ENCODE data around the gene LSP1.

- TF ChIP-seq ARNTL (CRISPR knock-in tag; IDR thresholded peaks at IDR 0.05; ENCODE audit: borderline replicate concordance, low read depth) (no peak), ZFP3 (CRISPR knock-in tag; IDR thresholded peaks at IDR 0.05) (no peak), RARB (CRISPR knock-in tag; IDR thresholded peaks at IDR 0.05) (no peak), TCF4 (CRISPR knock-in tag; IDR thresholded peaks at IDR 0.05; ENCODE audit: borderline replicate concordance) (no peak), ZC3H10 (CRISPR knock-in tag; IDR thresholded peaks at IDR 0.05) (no peak), PPARA (CRISPR knock-in tag; IDR thresholded peaks at IDR 0.05; ENCODE audit: borderline replicate concordance) (no peak), ZFP30 (CRISPR knock-in tag; IDR thresholded peaks at IDR 0.05) (no peak), ZNF70 (CRISPR knock-in tag; IDR thresholded peaks at IDR 0.05) (no peak), CSDC2 (CRISPR knock-in tag; IDR thresholded peaks at IDR 0.05) (no peak), BACH2 (CRISPR knock-in tag; IDR thresholded peaks at IDR 0.05; ENCODE audit: borderline replicate concordance) (no peak), GLIS3 (CRISPR knock-in tag; IDR thresholded peaks at IDR 0.05) (no peak), PATZ1 (CRISPR knock-in tag; IDR thresholded peaks at IDR 0.05; ENCODE audit: borderline replicate concordance) (no peak)
- TF ChIP-seq, protein P1, sequence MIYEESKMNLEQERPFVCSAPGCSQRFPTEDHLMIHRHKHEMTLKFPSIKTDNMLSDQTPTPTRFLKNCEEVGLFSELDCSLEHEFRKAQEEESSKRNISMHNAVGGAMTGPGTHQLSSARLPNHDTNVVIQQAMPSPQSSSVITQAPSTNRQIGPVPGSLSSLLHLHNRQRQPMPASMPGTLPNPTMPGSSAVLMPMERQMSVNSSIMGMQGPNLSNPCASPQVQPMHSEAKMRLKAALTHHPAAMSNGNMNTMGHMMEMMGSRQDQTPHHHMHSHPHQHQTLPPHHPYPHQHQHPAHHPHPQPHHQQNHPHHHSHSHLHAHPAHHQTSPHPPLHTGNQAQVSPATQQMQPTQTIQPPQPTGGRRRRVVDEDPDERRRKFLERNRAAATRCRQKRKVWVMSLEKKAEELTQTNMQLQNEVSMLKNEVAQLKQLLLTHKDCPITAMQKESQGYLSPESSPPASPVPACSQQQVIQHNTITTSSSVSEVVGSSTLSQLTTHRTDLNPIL (CRISPR knock-in tag; IDR thresholded peaks at IDR 0.05; ENCODE audit: low read depth), result no peak
- TF ChIP-seq, protein P2, sequence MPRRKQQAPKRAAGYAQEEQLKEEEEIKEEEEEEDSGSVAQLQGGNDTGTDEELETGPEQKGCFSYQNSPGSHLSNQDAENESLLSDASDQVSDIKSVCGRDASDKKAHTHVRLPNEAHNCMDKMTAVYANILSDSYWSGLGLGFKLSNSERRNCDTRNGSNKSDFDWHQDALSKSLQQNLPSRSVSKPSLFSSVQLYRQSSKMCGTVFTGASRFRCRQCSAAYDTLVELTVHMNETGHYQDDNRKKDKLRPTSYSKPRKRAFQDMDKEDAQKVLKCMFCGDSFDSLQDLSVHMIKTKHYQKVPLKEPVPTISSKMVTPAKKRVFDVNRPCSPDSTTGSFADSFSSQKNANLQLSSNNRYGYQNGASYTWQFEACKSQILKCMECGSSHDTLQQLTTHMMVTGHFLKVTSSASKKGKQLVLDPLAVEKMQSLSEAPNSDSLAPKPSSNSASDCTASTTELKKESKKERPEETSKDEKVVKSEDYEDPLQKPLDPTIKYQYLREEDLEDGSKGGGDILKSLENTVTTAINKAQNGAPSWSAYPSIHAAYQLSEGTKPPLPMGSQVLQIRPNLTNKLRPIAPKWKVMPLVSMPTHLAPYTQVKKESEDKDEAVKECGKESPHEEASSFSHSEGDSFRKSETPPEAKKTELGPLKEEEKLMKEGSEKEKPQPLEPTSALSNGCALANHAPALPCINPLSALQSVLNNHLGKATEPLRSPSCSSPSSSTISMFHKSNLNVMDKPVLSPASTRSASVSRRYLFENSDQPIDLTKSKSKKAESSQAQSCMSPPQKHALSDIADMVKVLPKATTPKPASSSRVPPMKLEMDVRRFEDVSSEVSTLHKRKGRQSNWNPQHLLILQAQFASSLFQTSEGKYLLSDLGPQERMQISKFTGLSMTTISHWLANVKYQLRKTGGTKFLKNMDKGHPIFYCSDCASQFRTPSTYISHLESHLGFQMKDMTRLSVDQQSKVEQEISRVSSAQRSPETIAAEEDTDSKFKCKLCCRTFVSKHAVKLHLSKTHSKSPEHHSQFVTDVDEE (CRISPR knock-in tag; IDR thresholded peaks at IDR 0.05), result no peak
These were observed 19.5 kb downstream of the LSP1 start for GRCh38 chr11:1872267-1872985.

Measured in SK-N-SH treated with all-trans-retinoic acid at 6 μM for 48 hours (cell line).